Caco-2 (cell line): Measurements from ENCODE around the gene ZNF48. TPM values are rescaled to one million over a fixed set of nuclear protein-coding genes. Genes with fewer than 3 reads are reported as not detected.

Experiments
- BruUV-seq: library from RNA; stranded (reverse); fragments of 400-500 nt; replicated peaks from 2 replicates; lab custom pipeline; 2021; lab: Mats Ljungman, UMichigan
- CTCF ChIA-PET: fragments of 300-600 bp; sonication (Branson Sonifier 250); formaldehyde crosslinking; loops from one replicate; lab custom pipeline; 2022; ENCODE audit warnings: antibody characterized with exemption; lab: Charles Lee
- POLR2A ChIA-PET: fragments of 300-600 bp; sonication (Branson Sonifier 250); formaldehyde crosslinking; loops from one replicate; lab custom pipeline; 2022; ENCODE audit warnings: antibody characterized with exemption; lab: Charles Lee
- DNase-seq, 2 experiments: peaks; one replicate each; pipeline versions ENCODE4 v3.0.0 to v3.0.0-alpha.2; 2020 to 2022
- H3K27me3 ChIP-seq: replicated peaks from 2 replicates; pipeline ENCODE4 v1.6.0; 2011; ENCODE audit warnings: low read length; ENCODE audit not compliant: control insufficient read depth, insufficient read depth
- H3K36me3 ChIP-seq: 2 replicates; pipeline ENCODE4 v1.5.1; 2011; ENCODE audit warnings: low read length; ENCODE audit not compliant: control insufficient read depth, insufficient read depth
- H3K4me1 ChIP-seq: fragments of 250-450 bp; sonication (Bioruptor Pico); 2 replicates; pipeline ENCODE4 v1.5.1; 2020; ENCODE audit warnings: mild to moderate bottlenecking
- H3K4me3 ChIP-seq: 2 replicates; pipeline ENCODE4 v1.5.1; 2011; ENCODE audit warnings: low read depth, mild to moderate bottlenecking, control low read depth, low read length
- H3K9me3 ChIP-seq: fragments of 250-450 bp; sonication (Bioruptor Pico); 2 replicates; pipeline ENCODE4 v1.5.1; 2020; ENCODE audit warnings: mild to moderate bottlenecking, moderate library complexity
- H3K27ac Mint-ChIP-seq: one replicate; pipeline ENCODE4 v1.8.0; 2022; ENCODE audit warnings: mixed read lengths; ENCODE audit not compliant: unreplicated experiment
- H3K27me3 Mint-ChIP-seq: one replicate; pipeline ENCODE4 v1.8.0; 2022; ENCODE audit warnings: mixed read lengths; ENCODE audit not compliant: insufficient read depth, unreplicated experiment
- H3K36me3 Mint-ChIP-seq: one replicate; pipeline ENCODE4 v1.8.0; 2022; ENCODE audit warnings: mild to moderate bottlenecking, mixed read lengths; ENCODE audit not compliant: insufficient read depth, unreplicated experiment
- H3K4me1 Mint-ChIP-seq: one replicate; pipeline ENCODE4 v1.8.0; 2022; ENCODE audit warnings: low read depth, mixed read lengths; ENCODE audit not compliant: unreplicated experiment
- H3K4me3 Mint-ChIP-seq: one replicate; pipeline ENCODE4 v1.8.0; 2022; ENCODE audit warnings: mild to moderate bottlenecking, moderate library complexity, mixed read lengths; ENCODE audit not compliant: unreplicated experiment
- H3K9me3 Mint-ChIP-seq: one replicate; pipeline ENCODE4 v1.8.0; 2022; ENCODE audit warnings: mixed read lengths; ENCODE audit not compliant: unreplicated experiment
- intact Hi-C: fragments of 100-400 bp; cut with micrococcal nuclease; formaldehyde crosslinking; loops from one replicate; pipeline ENCODE4 v1.10.0; 2022; ENCODE audit not compliant: unreplicated experiment
- total RNA-seq: library from RNA; stranded (reverse); gene quantifications from 2 replicates; pipeline ENCODE4 v1.2.3, GENCODE V29; 2022
- TF ChIP-seq, protein P1 (sequence below), 2 experiments: fragments of 200-600 bp in 1 of 2; IDR thresholded peaks; 1 replicate in 1 of 2; 2 replicates in 1 of 2; pipeline versions ENCODE4 v1.5.1 to v1.8.0; 2011 to 2022; ENCODE audit warnings: antibody characterized with exemption in 1 of 2, control low read depth in 1 of 2, inconsistent platforms in 1 of 2, low read depth in 1 of 2, low read length in 1 of 2, mild to moderate bottlenecking in 1 of 2, moderate library complexity in 1 of 2; ENCODE audit not compliant: insufficient read depth in 1 of 2, severe bottlenecking in 1 of 2, unreplicated experiment in 1 of 2

Gene ZNF48
- total RNA-seq, 1 experiment from 2014 or later = 13.4 TPM

DNA sequence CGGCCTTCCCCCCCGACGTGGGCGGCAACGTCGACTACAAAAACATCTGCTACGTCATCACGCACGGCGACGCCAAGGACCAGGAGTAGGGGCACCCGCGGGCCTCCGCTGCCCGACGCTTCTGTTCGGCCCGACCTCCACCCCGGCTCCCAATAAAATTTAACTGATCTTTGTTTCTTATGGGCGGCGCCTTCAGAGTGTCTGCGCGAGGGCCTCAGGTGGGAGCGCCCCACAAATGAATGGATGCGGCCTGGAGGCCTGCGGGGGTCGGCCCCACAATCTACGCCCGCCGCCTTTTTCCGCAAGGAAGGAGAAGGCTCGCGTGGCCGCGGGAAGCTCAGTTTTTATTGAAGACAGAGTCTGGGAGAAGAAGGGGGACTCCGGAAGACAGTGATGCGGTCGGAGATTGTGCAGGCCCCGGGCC, 17.4 kb upstream of the ZNF48 start:
- Mint-ChIP-seq H3K9me3 (no peaks in the 10 kb centered on the region), H3K4me3 (peak overlapping the region; percentile 87), H3K4me1 (peaks cover 15% of the 10 kb centered on the region), H3K27ac (peak overlapping the region; percentile 98), H3K36me3 (peaks cover 26% of the 10 kb centered on the region), H3K27me3 (no peaks in the 10 kb centered on the region)
- DNase-seq = peak; percentile 91 to 95
- H3K27me3 ChIP-seq = no peaks in the 10 kb centered on the region
- H3K4me3 ChIP-seq = peak overlapping the region; percentile 79
- ChIA-PET CTCF (interaction anchor here (0.6 to 1.4 kb wide), 3 partner anchors 17 to 266 kb away, joined by 3 to 7 read pairs (median 3); partner anchors contain the start of gene ZNF48), POLR2A (interaction anchor here (0.6 kb wide), 3 partner anchors 24 to 428 kb away, joined by 3 to 6 read pairs (median 4); no protein-coding TSS in a partner anchor)
- no peaks in the 10 kb centered on the region for H3K36me3 ChIP-seq
- BruUV-seq = no TSS peak
- TF ChIP-seq, protein P1, sequence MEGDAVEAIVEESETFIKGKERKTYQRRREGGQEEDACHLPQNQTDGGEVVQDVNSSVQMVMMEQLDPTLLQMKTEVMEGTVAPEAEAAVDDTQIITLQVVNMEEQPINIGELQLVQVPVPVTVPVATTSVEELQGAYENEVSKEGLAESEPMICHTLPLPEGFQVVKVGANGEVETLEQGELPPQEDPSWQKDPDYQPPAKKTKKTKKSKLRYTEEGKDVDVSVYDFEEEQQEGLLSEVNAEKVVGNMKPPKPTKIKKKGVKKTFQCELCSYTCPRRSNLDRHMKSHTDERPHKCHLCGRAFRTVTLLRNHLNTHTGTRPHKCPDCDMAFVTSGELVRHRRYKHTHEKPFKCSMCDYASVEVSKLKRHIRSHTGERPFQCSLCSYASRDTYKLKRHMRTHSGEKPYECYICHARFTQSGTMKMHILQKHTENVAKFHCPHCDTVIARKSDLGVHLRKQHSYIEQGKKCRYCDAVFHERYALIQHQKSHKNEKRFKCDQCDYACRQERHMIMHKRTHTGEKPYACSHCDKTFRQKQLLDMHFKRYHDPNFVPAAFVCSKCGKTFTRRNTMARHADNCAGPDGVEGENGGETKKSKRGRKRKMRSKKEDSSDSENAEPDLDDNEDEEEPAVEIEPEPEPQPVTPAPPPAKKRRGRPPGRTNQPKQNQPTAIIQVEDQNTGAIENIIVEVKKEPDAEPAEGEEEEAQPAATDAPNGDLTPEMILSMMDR (IDR thresholded peaks at IDR 0.05; ENCODE audit: insufficient read depth in 1 of 2, low read depth in 1 of 2, low read length in 1 of 2, severe bottlenecking in 1 of 2, unreplicated experiment in 1 of 2) = no peak
- peaks cover 18% of the 10 kb centered on the region for H3K4me1 ChIP-seq
- H3K9me3 ChIP-seq = no peaks in the 10 kb centered on the region
- intact Hi-C loops = loop anchor here (1.0 to 2.0 kb wide), 3 partner anchors 17 to 313 kb away; partner anchors contain the start of genes ALDOA and ZNF48

DNA sequence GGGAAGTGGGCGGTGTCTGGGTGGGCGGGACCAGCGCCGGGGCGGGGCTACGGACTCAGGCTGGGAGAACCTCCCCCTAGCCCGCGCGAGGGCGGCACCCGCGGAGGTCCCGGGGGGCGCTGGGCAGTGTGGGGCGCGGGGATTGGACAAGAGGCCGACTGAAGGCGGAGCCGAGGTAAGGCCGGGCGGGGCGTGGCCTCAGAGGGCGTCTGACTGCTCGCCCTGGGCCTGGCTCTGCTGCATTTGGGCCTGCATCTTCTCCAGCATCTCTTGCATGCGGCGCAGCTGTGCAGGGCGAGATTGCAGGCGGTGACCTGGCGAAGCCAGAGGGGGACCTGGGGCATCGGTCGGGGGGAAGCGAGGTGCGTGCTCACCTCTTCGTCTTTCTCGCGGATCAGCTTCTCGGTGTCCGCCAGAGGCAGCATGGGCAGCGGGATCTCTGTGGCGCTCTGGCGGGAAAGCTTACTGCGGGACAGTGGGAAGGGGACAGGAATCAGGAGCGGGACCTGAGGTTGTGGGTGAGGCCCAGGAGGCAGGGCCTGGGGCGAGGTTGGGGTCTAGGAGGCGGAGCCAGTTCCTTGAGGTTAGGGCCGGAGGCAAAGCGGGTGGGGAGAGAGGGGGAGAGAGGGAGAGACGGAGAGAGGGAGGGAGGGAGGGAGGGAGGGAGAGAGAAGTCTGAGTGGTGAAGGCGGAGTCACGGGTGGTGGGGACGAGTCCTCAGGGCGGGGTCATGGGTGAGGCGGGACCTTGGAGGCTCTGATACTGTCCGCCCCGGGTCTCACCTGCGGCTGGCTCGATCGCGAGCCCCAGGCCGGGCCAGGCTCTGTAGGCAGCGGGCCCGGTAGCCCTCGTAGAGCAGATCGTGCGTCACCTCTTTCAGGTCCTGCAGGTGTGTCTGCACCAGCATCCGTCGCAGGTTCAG, 16.7 kb upstream of the ZNF48 start:
- no peaks in the 10 kb centered on the region for H3K9me3 Mint-ChIP-seq
- peak; percentile 97 to 98 for DNase-seq
- POLR2A ChIA-PET = interaction anchor here (0.6 kb wide), 2 partner anchors 23 to 39 kb away, joined by 3 to 4 read pairs; no protein-coding TSS in a partner anchor
- Histone ChIP-seq H3K36me3 (no peaks in the 10 kb centered on the region), H3K27me3 (no peaks in the 10 kb centered on the region), H3K4me1 (peaks cover 18% of the 10 kb centered on the region), H3K9me3 (no peaks in the 10 kb centered on the region), H3K4me3 (peak overlapping the region; percentile 79)
- H3K36me3 Mint-ChIP-seq = peaks cover 26% of the 10 kb centered on the region
- peak overlapping the region; percentile 87 for H3K4me3 Mint-ChIP-seq
- intact Hi-C loops = loop anchor here (1.0 to 2.0 kb wide), 3 partner anchors 16 to 314 kb away; partner anchors contain the start of genes ALDOA and ZNF48
- no peaks in the 10 kb centered on the region for H3K27me3 Mint-ChIP-seq
- TF ChIP-seq, protein P1 (IDR thresholded peaks at IDR 0.05; ENCODE audit: insufficient read depth in 1 of 2, low read depth in 1 of 2, low read length in 1 of 2, severe bottlenecking in 1 of 2, unreplicated experiment in 1 of 2) = no peak
- peaks cover 13% of the 10 kb centered on the region for H3K4me1 Mint-ChIP-seq
- no TSS peak for BruUV-seq
- H3K27ac Mint-ChIP-seq = peak overlapping the region; percentile 98
- CTCF ChIA-PET = interaction anchor here (0.6 to 1.4 kb wide), 2 partner anchors 16 to 266 kb away, joined by 3 to 7 read pairs; partner anchors contain the start of gene ZNF48

DNA sequence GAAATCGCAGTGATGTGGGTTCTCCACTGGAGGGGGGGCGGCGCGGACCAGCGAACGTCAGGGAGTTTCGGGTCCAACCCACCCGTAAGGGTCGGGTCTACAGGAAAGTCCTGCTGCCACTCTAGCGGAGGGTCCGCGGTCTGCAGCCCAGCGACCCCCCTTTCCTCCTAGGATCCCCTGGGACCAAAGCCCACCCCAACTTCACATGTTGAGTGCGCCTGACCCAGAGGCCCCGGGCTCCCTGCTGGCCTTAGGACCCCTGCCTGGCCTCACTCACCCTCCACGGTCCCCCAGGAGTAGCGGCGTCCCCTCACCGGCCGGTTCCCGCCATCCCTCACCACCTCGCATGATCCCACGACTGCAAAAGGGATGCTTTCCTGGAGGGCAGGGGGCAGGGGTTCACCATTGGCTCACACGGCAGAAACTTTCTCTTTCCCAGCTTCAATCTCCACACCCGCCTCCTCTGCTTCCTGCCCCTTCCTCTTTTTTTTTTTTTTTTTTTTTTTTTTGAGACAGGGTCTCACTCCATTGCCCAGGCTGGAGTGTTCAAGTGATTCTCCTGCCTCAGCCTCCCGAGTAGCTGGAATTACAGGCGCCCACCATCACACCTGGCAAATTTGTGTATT, 15.9 kb upstream of the ZNF48 start:
- POLR2A ChIA-PET = no interaction called here
- Mint-ChIP-seq H3K9me3 (no peaks in the 10 kb centered on the region), H3K27ac (peak overlapping the region; percentile 98), H3K4me1 (peaks cover 13% of the 10 kb centered on the region), H3K27me3 (no peaks in the 10 kb centered on the region), H3K36me3 (peaks cover 26% of the 10 kb centered on the region), H3K4me3 (peak overlapping the region; percentile 87)
- Histone ChIP-seq H3K9me3 (no peaks in the 10 kb centered on the region), H3K36me3 (no peaks in the 10 kb centered on the region), H3K4me3 (peak overlapping the region; percentile 79), H3K27me3 (no peaks in the 10 kb centered on the region), H3K4me1 (peaks cover 18% of the 10 kb centered on the region)
- TF ChIP-seq, protein P1 (IDR thresholded peaks at IDR 0.05; ENCODE audit: insufficient read depth in 1 of 2, low read depth in 1 of 2, low read length in 1 of 2, severe bottlenecking in 1 of 2, unreplicated experiment in 1 of 2) = no peak
- intact Hi-C loops = loop anchor here (2.0 kb wide), 2 partner anchors 16 to 314 kb away; partner anchors contain the start of genes ALDOA and ZNF48
- CTCF ChIA-PET = no interaction called here
- BruUV-seq = no TSS peak
- no peak for DNase-seq
